Fibroblast of villous mesenchyme (primary cell): ENCODE measurements around the gene MAP4K4. TPM values are rescaled to one million over a fixed set of nuclear protein-coding genes. Genes with fewer than 3 reads are reported as not detected.

ENCODE experiments used
- DNase-seq: peaks from one replicate; pipeline ENCODE4 v3.0.0-alpha.2; 2010; ENCODE audit warnings: low read depth
- H3K4me3 ChIP-seq: 2 replicates; pipeline ENCODE4 v1.5.1; 2011; ENCODE audit warnings: low read depth, mild to moderate bottlenecking, low read length
- total RNA-seq: library from RNA; depleted of rRNA; stranded (reverse); fragments of >200 nt; gene quantifications from 2 replicates; pipeline ENCODE4 v1.2.3, GENCODE V29; 2012
- TF ChIP-seq, protein P1 (sequence below): IDR thresholded peaks from 2 replicates; pipeline ENCODE4 v1.5.1; 2012; ENCODE audit warnings: low read depth, mild to moderate bottlenecking, low read length; ENCODE audit not compliant: insufficient read depth

Gene MAP4K4
- total RNA-seq, 1 donor: 95.0 TPM

DNA sequence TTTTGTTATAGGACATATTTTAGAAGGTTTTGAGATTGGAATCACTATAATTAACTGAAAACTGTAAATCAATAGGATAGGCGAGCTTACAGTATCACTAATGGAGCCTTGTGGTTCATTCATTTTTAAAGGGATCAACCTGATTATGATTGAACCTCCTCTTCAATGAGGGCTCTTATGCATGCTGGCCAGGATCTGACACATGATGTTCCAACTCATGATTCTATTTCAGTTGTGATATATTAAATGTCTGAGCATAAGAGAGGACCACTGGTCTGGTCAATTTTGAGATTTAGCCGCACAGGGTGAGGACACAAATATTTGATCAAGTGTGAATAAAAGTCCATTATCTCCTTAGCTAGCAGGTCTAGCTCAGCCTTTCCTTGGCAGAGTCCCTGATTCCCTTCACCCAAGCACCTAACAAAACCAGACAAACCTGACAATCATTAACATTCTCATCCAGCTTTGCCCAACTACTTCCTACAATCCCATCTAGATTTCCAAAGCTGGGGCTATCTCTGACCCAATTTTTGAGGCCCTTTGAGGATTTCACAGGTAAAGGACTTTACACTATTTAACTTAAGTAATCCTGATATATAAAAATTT is 6.9 kb upstream of the MAP4K4 start:
- TF ChIP-seq, protein P1, sequence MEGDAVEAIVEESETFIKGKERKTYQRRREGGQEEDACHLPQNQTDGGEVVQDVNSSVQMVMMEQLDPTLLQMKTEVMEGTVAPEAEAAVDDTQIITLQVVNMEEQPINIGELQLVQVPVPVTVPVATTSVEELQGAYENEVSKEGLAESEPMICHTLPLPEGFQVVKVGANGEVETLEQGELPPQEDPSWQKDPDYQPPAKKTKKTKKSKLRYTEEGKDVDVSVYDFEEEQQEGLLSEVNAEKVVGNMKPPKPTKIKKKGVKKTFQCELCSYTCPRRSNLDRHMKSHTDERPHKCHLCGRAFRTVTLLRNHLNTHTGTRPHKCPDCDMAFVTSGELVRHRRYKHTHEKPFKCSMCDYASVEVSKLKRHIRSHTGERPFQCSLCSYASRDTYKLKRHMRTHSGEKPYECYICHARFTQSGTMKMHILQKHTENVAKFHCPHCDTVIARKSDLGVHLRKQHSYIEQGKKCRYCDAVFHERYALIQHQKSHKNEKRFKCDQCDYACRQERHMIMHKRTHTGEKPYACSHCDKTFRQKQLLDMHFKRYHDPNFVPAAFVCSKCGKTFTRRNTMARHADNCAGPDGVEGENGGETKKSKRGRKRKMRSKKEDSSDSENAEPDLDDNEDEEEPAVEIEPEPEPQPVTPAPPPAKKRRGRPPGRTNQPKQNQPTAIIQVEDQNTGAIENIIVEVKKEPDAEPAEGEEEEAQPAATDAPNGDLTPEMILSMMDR: no peak
- no peak overlapping the region for H3K4me3 ChIP-seq
- no peak for DNase-seq

GRCh38 chr2:101692041-101692440 is 5.5 kb upstream of the MAP4K4 start:
- TF ChIP-seq, protein P1: no peak
- no peak overlapping the region for H3K4me3 ChIP-seq
- no peak for DNase-seq

DNA sequence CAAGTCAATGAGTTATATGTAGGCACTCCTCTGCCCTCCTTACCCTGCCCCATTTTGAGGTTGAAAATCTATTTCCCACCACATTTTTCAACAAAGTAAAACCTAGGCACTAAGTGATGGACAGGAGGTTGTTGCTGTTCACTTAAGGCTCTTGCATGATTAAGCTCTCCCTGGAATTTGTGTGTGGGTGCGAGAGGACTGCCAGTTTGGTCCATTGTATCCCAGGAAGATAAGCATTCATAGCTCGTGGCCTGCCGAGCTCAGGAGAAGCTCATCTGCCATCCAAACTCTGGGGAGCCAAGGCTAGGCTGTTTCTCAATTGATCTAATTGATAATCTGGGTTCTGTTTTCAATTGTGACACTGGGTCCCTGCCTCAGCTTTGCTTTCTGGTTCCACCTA is 4.7 kb upstream of the MAP4K4 start:
- H3K4me3 ChIP-seq: no peak overlapping the region
- TF ChIP-seq, protein P1: no peak
- no peak for DNase-seq

- no peak for DNase-seq
- no peak overlapping the region for H3K4me3 ChIP-seq
- TF ChIP-seq, protein P1: no peak
These were observed 3.4 kb upstream of the MAP4K4 start for GRCh38 chr2:101693991-101694588.

- H3K4me3 ChIP-seq: peak overlapping the region; percentile 77
- TF ChIP-seq, protein P1: no peak
- DNase-seq: peak; percentile 34
These were observed 1.0 kb upstream of the MAP4K4 start for GRCh38 chr2:101696272-101697123.

DNA sequence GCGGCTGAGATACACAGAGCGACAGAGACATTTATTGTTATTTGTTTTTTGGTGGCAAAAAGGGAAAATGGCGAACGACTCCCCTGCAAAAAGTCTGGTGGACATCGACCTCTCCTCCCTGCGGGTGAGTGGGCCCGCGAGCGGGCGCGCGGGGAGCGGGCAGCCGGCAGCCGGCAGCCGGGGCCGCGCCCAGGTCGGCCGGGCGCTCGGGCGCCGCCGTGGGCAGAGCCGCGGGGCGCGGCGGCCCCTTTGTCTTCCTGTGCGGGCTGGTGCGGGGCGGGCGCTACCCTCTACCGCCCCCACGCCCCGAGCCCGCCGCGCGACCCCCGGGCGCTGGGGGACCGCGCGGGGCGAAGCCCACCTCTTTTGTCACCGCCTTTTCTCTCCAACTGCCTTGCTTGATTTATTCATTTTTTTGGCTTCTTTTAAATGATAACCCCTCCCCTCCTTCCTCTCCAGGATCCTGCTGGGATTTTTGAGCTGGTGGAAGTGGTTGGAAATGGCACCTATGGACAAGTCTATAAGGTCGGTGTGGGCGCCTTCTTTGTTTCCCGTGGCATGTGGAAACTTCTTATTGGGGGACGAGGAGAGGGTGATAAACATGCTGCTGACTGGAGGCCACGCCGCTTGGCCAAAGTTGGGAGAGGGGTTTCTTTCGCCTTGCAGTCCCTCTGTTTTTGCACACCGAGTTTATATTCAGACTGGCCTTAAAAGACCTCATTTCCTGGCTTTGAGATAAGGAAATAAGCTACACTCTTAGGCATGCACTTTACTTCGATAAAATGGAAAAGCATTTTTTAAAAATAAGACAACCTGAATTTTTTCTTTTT is 722 bp downstream of the MAP4K4 start:
- DNase-seq: peak; percentile 59
- H3K4me3 ChIP-seq: peak overlapping the region; percentile 77
- TF ChIP-seq, protein P1: no peak
